Activated effector memory CD4-positive, alpha-beta T cell treated with anti-CD3 and anti-CD28 coated beads, Interleukin-2, amount 50 U/mL, for 16 hours (primary cell): ENCODE results near the gene HOXA6.

Source experiments
- DNase-seq: peaks from one replicate; pipeline ENCODE4 v3.0.0-alpha.2; 2020

The HOXA6 gene

GRCh38 chr7:27149842-27150567, 2.4 kb upstream of the HOXA6 start:
- DNase-seq: peak; percentile 61

GRCh38 chr7:27148756-27149641, 1.4 kb upstream of the HOXA6 start:
- DNase-seq: no peak

- DNase-seq: no peak
Observed at GRCh38 chr7:27148031-27148755, 619 bp upstream of the HOXA6 start.

GRCh38 chr7:27146491-27147198, 929 bp downstream of the HOXA6 start:
- no peak for DNase-seq

GRCh38 chr7:27145914-27146412, 1.6 kb downstream of the HOXA6 start:
- no peak for DNase-seq

- peak; percentile 60 for DNase-seq
Observed at GRCh38 chr7:27145165-27145913, 2.2 kb downstream of the HOXA6 start.

- DNase-seq: peak; percentile 36
Observed at GRCh38 chr7:27144781-27145164, 2.8 kb downstream of the HOXA6 start.

GRCh38 chr7:27143950-27144780, 3.4 kb downstream of the HOXA6 start:
- DNase-seq: no peak

GRCh38 chr7:27143023-27143949, 4.3 kb downstream of the HOXA6 start, which contains the start of gene HOXA5:
HOXA5 (minus strand) TSS chr7:27143681; CDS start chr7:27143607, 74 bp downstream.
- no peak for DNase-seq

- no peak for DNase-seq
Observed at GRCh38 chr7:27142580-27143022, 5.0 kb downstream of the HOXA6 start.

- DNase-seq: no peak
Observed at GRCh38 chr7:27141923-27142579, 5.5 kb downstream of the HOXA6 start.

- DNase-seq: no peak
Observed at GRCh38 chr7:27141137-27141922, 6.2 kb downstream of the HOXA6 start.

GRCh38 chr7:27140126-27140857, 7.3 kb downstream of the HOXA6 start:
- no peak for DNase-seq

- DNase-seq: no peak
Observed at GRCh38 chr7:27139334-27140125, 8.0 kb downstream of the HOXA6 start.

GRCh38 chr7:27138985-27139333, 8.6 kb downstream of the HOXA6 start:
- DNase-seq: no peak

GRCh38 chr7:27138472-27138871, 9.1 kb downstream of the HOXA6 start:
- no peak for DNase-seq
